Thyroid gland (tissue), 4 donors: ENCODE measurements around the gene SH3D19.

Experiments
- POLR2A ChIP-seq, 2 donors: fragments of 450-650 bp; IDR thresholded peaks; one replicate each; pipeline ENCODE4 v1.6.1; 2017; ENCODE audit warnings: antibody characterized with exemption in 2 of 2, mild to moderate bottlenecking in 2 of 2, moderate library complexity in 1 of 2
- TF ChIP-seq, protein P1 (sequence below), 6 experiments: fragments of 200-600 bp in 3 of 6; fragments of 450-650 bp in 3 of 6; sonication (generic) in 3 of 6; IDR thresholded peaks; one replicate each; pipeline ENCODE4 v1.5.1; 2016 to 2019; ENCODE audit warnings: antibody characterized with exemption in 6 of 6, mild to moderate bottlenecking in 2 of 6, inconsistent platforms in 1 of 6, moderate library complexity in 1 of 6

DNA sequence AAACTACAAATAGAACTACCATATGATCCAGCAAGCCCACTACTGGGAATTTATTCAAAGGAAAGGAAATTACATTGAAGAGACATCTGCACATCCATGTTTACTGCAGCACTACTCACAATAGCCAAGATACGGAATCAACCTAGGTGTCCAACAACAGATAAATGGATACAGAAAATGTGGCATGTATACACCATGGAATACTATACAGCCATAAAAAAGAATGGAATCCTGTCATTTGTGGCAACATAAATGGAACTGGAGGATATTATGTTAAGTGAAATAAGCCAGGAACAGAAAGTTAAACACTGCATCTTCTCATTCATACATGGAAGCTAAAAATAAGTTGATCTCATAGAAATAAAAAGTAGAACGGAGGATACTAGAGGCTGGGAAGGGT, 167.9 kb downstream of the SH3D19 start:
- TF ChIP-seq POLR2A (IDR thresholded peaks at IDR 0.05): no peak
- TF ChIP-seq, protein P1, sequence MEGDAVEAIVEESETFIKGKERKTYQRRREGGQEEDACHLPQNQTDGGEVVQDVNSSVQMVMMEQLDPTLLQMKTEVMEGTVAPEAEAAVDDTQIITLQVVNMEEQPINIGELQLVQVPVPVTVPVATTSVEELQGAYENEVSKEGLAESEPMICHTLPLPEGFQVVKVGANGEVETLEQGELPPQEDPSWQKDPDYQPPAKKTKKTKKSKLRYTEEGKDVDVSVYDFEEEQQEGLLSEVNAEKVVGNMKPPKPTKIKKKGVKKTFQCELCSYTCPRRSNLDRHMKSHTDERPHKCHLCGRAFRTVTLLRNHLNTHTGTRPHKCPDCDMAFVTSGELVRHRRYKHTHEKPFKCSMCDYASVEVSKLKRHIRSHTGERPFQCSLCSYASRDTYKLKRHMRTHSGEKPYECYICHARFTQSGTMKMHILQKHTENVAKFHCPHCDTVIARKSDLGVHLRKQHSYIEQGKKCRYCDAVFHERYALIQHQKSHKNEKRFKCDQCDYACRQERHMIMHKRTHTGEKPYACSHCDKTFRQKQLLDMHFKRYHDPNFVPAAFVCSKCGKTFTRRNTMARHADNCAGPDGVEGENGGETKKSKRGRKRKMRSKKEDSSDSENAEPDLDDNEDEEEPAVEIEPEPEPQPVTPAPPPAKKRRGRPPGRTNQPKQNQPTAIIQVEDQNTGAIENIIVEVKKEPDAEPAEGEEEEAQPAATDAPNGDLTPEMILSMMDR (IDR thresholded peaks at IDR 0.05): no peak
